A172 (cell line): ENCODE data around the gene ZNF750. TPM values are rescaled to one million over a fixed set of nuclear protein-coding genes. Genes with fewer than 3 reads are reported as not detected.
A peak's percentile ranks its signal among the peaks of the same experiment; 100 is the strongest.

Experiments used
- DNase-seq: peaks from one replicate; pipeline ENCODE4 v3.0.0-alpha.2; 2015; ENCODE audit warnings: low spot score
- total RNA-seq: library from RNA; depleted of rRNA; stranded (reverse); fragments of >200 nt; shearing (Covaris generic); gene quantifications from 2 replicates; pipeline ENCODE4 v1.2.3, GENCODE V29; 2014

Gene ZNF750
- total RNA-seq, 1 experiment from 2014 or later, result not detected

- peak; percentile 93 for DNase-seq
Observed at GRCh38 chr17:82859431-82860403, 19.9 kb upstream of the ZNF750 start.

GRCh38 chr17:82858376-82859126 is 18.7 kb upstream of the ZNF750 start:
- DNase-seq, result no peak

- DNase-seq, result peak; percentile 36
Observed at GRCh38 chr17:82856361-82856760, 16.5 kb upstream of the ZNF750 start.

- no peak for DNase-seq
Observed at GRCh38 chr17:82854226-82854625, 14.4 kb upstream of the ZNF750 start.

GRCh38 chr17:82851381-82851780 is 11.6 kb upstream of the ZNF750 start:
- no peak for DNase-seq

- no peak for DNase-seq
Observed at GRCh38 chr17:82849076-82849945, 9.5 kb upstream of the ZNF750 start.

GRCh38 chr17:82848022-82848592 is 8.3 kb upstream of the ZNF750 start:
- no peak for DNase-seq

- no peak for DNase-seq
Observed at GRCh38 chr17:82846061-82846691, 6.4 kb upstream of the ZNF750 start.

GRCh38 chr17:82845163-82845807 is 5.5 kb upstream of the ZNF750 start:
- no peak for DNase-seq

- DNase-seq, result no peak
Observed at GRCh38 chr17:82844796-82845162, 5.0 kb upstream of the ZNF750 start.

- no peak for DNase-seq
Observed at GRCh38 chr17:82843904-82844680, 4.3 kb upstream of the ZNF750 start.

- DNase-seq, result no peak
Observed at GRCh38 chr17:82841921-82842596, 2.2 kb upstream of the ZNF750 start.

GRCh38 chr17:82840431-82840831 is 609 bp upstream of the ZNF750 start:
- DNase-seq, result no peak

- no peak for DNase-seq
Observed at GRCh38 chr17:82838386-82839063, 1.3 kb downstream of the ZNF750 start.

- no peak for DNase-seq
Observed at GRCh38 chr17:82837586-82838320, 2.1 kb downstream of the ZNF750 start.

- DNase-seq, result no peak
Observed at GRCh38 chr17:82836823-82837357, 2.9 kb downstream of the ZNF750 start.

- DNase-seq, result no peak
Observed at GRCh38 chr17:82835766-82836512, 3.9 kb downstream of the ZNF750 start.
